Natural killer cell treated with Interleukin-12 subunit alpha and Interleukin-12 subunit beta and Interleukin-15 and Interleukin-18, amount 100 ng/mL, for 72 hours (primary cell): ENCODE measurements around the gene MMP27. TPM values are rescaled to one million over a fixed set of nuclear protein-coding genes. Genes with fewer than 3 reads are reported as not detected.

Experiments used
- ATAC-seq, 2 donors: fragments of 150-1000 bp; cut with Tn5 transposase in 1 of 2; sonication (Bioruptor Pico), chemical (Tn5 transposase) in 1 of 2; 2 replicates each; pipeline ENCODE4 v1.10.0; 2021
- DNase-seq: peaks from one replicate; pipeline ENCODE4 v3.0.0; 2022; ENCODE audit warnings: low spot score
- H3K27ac Mint-ChIP-seq, 2 donors: 1 replicate in 1 of 2; 2 replicates in 1 of 2; pipeline ENCODE4 v1.8.0; 2022; ENCODE audit warnings: mixed read lengths in 2 of 2, mild to moderate bottlenecking in 1 of 2, moderate library complexity in 1 of 2
- H3K27me3 Mint-ChIP-seq, 2 donors: 1 replicate in 1 of 2; 2 replicates in 1 of 2; pipeline ENCODE4 v1.8.0; 2022; ENCODE audit warnings: mixed read lengths in 2 of 2
- H3K36me3 Mint-ChIP-seq: one replicate; pipeline ENCODE4 v1.8.0; 2022; ENCODE audit warnings: mixed read lengths
- H3K4me1 Mint-ChIP-seq, 2 donors: 1 replicate in 1 of 2; 2 replicates in 1 of 2; pipeline ENCODE4 v1.8.0; 2022; ENCODE audit warnings: low read depth in 2 of 2, mixed read lengths in 2 of 2, mild to moderate bottlenecking in 1 of 2
- H3K4me3 Mint-ChIP-seq: one replicate; pipeline ENCODE4 v1.8.0; 2022; ENCODE audit warnings: mixed read lengths
- H3K9me3 Mint-ChIP-seq: 2 replicates; pipeline ENCODE4 v1.8.0; 2022; ENCODE audit warnings: mixed read lengths
- total RNA-seq, 2 donors: library from RNA; stranded (reverse); gene quantifications; one replicate each; pipeline ENCODE4 v1.2.3, GENCODE V29; 2022

Gene MMP27
- total RNA-seq, 2 donors from 2014 or later, result not detected

DNA sequence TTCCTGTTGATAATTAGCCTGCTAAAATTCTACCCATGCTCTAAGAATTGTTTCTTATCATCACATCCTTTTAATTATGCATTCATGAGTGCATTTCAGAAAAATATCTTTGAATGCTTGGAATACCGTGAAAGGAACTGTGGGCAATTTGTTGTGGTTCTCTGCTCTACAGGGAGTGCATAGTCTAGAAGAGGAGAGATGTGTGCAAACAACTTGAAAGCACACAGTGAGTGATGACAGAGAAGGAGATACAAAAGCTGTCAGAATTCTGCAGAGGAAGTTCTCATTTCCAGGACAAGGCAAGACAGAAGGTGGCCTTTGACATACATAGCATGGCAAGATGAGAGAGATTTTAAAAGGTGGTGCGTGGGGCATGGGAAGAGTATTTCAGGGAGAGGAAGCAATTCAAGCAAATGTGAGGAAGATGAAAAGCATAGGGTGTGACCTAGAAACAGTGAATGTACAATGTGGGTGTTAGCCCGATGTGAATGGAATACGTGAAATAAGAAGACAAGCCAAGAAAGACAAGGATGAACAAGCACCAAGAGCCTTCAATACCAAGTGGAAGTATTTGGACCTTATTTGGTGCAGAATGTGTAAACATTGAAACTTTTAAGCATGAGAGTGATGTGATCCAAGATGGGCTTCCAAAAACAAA, 14.2 kb upstream of the MMP27 start:
- peaks cover 8 to 9% of the 10 kb centered on the region in 2 donors for H3K27me3 Mint-ChIP-seq
- peaks cover 8% of the 10 kb centered on the region for H3K9me3 Mint-ChIP-seq
- H3K27ac Mint-ChIP-seq, result no peak overlapping the region
- no peak for DNase-seq
- H3K4me3 Mint-ChIP-seq, result no peak overlapping the region
- no peaks in the 10 kb centered on the region for H3K36me3 Mint-ChIP-seq
- no peak for ATAC-seq
- H3K4me1 Mint-ChIP-seq, result no peaks in the 10 kb centered on the region

DNA sequence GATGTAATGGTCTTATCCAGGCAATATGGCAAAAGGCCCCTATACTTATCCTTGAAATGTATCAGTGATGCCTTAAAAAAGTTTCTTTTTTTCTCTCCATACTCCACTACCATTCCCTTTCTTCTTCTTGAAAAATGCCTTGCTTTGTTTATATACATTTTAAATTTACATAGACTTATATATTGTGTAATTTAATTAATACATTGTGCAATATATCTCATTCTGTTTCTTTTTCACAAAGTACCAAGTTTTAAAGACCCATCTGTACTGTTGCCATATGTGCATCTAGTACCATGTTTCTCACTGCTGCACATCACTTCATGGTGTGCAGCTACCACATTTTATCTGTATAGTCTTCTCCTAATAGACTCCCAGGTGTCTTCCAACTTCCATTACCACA, 11.7 kb upstream of the MMP27 start:
- H3K4me1 Mint-ChIP-seq, result no peaks in the 10 kb centered on the region
- H3K4me3 Mint-ChIP-seq, result no peak overlapping the region
- ATAC-seq (no peak), DNase-seq (no peak)
- H3K27me3 Mint-ChIP-seq, result peaks cover 12 to 18% of the 10 kb centered on the region in 2 donors
- no peak overlapping the region for H3K27ac Mint-ChIP-seq
- no peaks in the 10 kb centered on the region for H3K36me3 Mint-ChIP-seq
- H3K9me3 Mint-ChIP-seq, result peaks cover 8% of the 10 kb centered on the region

GRCh38 chr11:102716527-102716926, 11.0 kb upstream of the MMP27 start:
- ATAC-seq, result no peak
- Mint-ChIP-seq H3K9me3 (peaks cover 6% of the 10 kb centered on the region), H3K36me3 (no peaks in the 10 kb centered on the region), H3K4me1 (no peaks in the 10 kb centered on the region), H3K4me3 (no peak overlapping the region), H3K27me3 (peaks cover 13 to 20% of the 10 kb centered on the region in 2 donors), H3K27ac (no peak overlapping the region)
- no peak for DNase-seq

DNA sequence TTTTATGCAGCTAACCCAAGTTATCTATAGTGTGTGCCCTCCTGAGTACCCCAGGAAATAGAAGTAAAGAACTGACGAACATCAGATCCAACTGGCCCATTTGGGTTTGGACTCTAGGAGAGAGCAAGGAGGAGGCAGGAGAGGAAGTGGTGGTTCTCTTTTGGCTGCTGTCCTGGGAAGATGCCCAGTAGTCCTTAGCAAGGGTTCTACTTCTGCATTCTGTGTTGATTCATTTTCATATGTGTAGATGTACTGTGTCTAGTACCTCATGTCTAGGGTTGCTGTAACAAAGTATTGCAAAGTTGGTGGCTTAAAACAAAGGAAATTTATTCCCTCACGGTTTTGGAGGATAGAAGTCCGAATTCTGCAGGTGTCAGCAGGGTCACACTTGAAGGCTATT, 6.6 kb upstream of the MMP27 start:
- H3K4me1 Mint-ChIP-seq, result no peaks in the 10 kb centered on the region
- no peak overlapping the region for H3K4me3 Mint-ChIP-seq
- H3K9me3 Mint-ChIP-seq, result no peaks in the 10 kb centered on the region
- H3K27me3 Mint-ChIP-seq, result peaks cover 13 to 41% of the 10 kb centered on the region in 2 donors
- no peak overlapping the region for H3K27ac Mint-ChIP-seq
- no peaks in the 10 kb centered on the region for H3K36me3 Mint-ChIP-seq
- DNase-seq (no peak), ATAC-seq (no peak)

DNA sequence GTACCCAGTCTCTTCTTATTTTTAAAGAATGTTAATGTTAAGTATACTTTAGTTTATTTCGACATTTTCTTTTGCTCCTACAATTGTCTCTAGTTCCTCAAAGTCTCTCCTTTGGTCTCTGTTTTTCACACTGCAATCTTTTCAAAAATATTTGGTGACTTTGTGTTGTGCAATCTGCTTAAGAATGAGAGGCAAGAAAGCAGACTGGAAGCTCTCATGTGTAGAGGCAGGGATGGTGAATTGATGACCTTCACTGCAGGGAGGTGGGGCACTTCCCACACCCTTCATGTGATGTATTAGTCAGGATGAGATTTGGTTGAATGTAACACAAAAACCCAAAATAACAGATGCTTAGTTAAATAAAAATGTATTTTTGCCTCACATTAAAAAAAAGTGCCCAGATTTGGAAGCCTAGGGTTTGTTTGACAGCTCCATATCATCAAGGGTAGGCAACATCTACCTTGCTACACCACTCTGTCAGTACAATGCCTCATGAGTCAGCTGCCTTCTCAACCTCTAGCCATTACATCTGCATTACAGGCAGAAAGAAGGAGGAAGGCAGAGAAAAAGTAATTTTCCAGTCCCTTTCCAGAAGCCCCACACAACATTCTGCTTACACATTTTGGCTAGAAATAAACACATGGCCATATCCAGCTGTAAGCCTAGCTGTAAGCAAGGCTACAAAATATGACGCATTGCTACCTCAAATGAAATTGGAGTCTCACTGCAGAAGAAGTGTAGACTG, 3.8 kb upstream of the MMP27 start:
- no peak overlapping the region for H3K27ac Mint-ChIP-seq
- H3K4me1 Mint-ChIP-seq, result no peaks in the 10 kb centered on the region
- no peak overlapping the region for H3K4me3 Mint-ChIP-seq
- peaks cover 10 to 47% of the 10 kb centered on the region in 2 donors for H3K27me3 Mint-ChIP-seq
- no peaks in the 10 kb centered on the region for H3K9me3 Mint-ChIP-seq
- ATAC-seq (no peak), DNase-seq (no peak)
- H3K36me3 Mint-ChIP-seq, result no peaks in the 10 kb centered on the region

- ATAC-seq, result no peak
- H3K9me3 Mint-ChIP-seq, result no peaks in the 10 kb centered on the region
- no peak overlapping the region for H3K4me3 Mint-ChIP-seq
- no peaks in the 10 kb centered on the region for H3K4me1 Mint-ChIP-seq
- no peaks in the 10 kb centered on the region for H3K36me3 Mint-ChIP-seq
- peaks cover 13 to 53% of the 10 kb centered on the region in 2 donors for H3K27me3 Mint-ChIP-seq
- no peak overlapping the region for H3K27ac Mint-ChIP-seq
- no peak for DNase-seq
These were observed 3.1 kb upstream of the MMP27 start for GRCh38 chr11:102708654-102709053.

DNA sequence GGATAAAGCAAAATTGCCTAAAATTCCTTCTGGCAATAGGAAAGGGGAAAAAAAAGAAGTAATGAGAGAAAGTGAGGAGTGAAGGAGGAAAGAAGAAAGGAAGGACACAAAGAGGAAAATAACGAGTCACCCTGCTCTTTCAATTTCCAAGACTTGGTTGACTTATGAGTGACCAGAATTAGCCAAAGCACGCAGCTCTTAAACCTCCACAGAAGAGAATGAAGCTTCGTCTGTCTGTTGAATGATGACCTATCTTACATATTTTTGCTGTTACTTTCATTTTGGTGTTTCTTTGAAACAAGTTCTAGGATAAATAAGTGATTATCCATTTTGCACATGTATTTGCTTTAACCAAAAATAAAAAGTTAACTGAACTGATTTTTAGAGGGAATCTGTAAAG, 728 bp downstream of the MMP27 start:
- no peaks in the 10 kb centered on the region for H3K9me3 Mint-ChIP-seq
- H3K27me3 Mint-ChIP-seq, result peaks cover 8 to 36% of the 10 kb centered on the region in 2 donors
- H3K4me1 Mint-ChIP-seq, result no peaks in the 10 kb centered on the region
- H3K27ac Mint-ChIP-seq, result no peak overlapping the region
- ATAC-seq (no peak), DNase-seq (no peak)
- no peaks in the 10 kb centered on the region for H3K36me3 Mint-ChIP-seq
- H3K4me3 Mint-ChIP-seq, result no peak overlapping the region

GRCh38 chr11:102703826-102704493, 1.6 kb downstream of the MMP27 start:
- H3K4me1 Mint-ChIP-seq, result no peaks in the 10 kb centered on the region
- H3K9me3 Mint-ChIP-seq, result no peaks in the 10 kb centered on the region
- H3K36me3 Mint-ChIP-seq, result no peaks in the 10 kb centered on the region
- H3K27me3 Mint-ChIP-seq, result peaks cover 8 to 34% of the 10 kb centered on the region in 2 donors
- no peak overlapping the region for H3K4me3 Mint-ChIP-seq
- no peak overlapping the region for H3K27ac Mint-ChIP-seq
- ATAC-seq, result no peak
- DNase-seq, result no peak

- no peaks in the 10 kb centered on the region for H3K9me3 Mint-ChIP-seq
- H3K4me1 Mint-ChIP-seq, result no peaks in the 10 kb centered on the region
- H3K36me3 Mint-ChIP-seq, result no peaks in the 10 kb centered on the region
- peaks cover 6 to 28% of the 10 kb centered on the region in 2 donors for H3K27me3 Mint-ChIP-seq
- DNase-seq (no peak), ATAC-seq (no peak)
- no peak overlapping the region for H3K4me3 Mint-ChIP-seq
- H3K27ac Mint-ChIP-seq, result no peak overlapping the region
These were observed 10.4 kb downstream of the MMP27 start for GRCh38 chr11:102695201-102695600.

DNA sequence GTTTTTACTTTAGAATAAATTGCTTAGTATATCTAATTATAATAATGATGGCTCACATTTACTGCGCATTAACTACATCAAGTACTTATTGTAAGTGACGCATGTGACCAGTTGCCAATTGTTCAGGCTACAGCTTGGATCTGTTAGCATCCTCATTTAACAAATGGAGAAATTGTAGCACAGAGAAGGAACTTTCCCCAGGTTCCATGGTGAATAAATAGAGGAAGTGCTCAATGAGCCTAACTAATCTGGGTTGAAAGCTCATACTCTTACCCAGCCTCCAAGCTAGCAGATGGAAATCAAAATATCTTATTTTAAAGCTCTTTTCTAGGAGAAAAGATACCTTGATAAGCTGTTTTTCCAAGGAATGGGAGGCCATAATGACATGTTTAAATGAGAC, 19.8 kb downstream of the MMP27 start:
- Mint-ChIP-seq H3K4me1 (no peaks in the 10 kb centered on the region), H3K9me3 (no peaks in the 10 kb centered on the region), H3K4me3 (no peak overlapping the region), H3K36me3 (no peaks in the 10 kb centered on the region), H3K27me3 (peaks cover 3 to 21% of the 10 kb centered on the region in 2 donors), H3K27ac (no peak overlapping the region)
- DNase-seq (no peak), ATAC-seq (no peak)

DNA sequence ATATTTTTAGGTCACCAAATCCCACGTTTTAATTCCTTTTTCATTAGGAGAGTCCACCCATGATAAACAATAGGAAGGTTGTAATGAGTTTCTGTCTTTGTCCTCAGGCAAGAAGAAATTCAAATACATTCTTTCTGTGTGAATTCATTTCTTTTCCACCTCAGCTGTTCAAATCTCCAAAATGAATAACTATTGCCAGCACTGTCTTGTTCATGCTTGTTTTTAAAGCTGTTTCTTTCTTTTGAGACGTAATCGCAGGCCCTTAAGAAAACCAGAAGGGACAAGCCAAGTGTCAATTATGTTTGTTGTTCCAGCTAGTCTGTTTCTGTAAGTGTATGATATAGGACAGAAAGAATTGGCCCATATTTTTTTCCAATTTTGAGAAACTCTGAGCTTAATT, 20.2 kb downstream of the MMP27 start:
- Mint-ChIP-seq H3K27me3 (peaks cover 3 to 20% of the 10 kb centered on the region in 2 donors), H3K36me3 (no peaks in the 10 kb centered on the region), H3K4me1 (no peaks in the 10 kb centered on the region), H3K27ac (no peak overlapping the region), H3K9me3 (no peaks in the 10 kb centered on the region), H3K4me3 (no peak overlapping the region)
- DNase-seq, result no peak
- no peak for ATAC-seq

DNA sequence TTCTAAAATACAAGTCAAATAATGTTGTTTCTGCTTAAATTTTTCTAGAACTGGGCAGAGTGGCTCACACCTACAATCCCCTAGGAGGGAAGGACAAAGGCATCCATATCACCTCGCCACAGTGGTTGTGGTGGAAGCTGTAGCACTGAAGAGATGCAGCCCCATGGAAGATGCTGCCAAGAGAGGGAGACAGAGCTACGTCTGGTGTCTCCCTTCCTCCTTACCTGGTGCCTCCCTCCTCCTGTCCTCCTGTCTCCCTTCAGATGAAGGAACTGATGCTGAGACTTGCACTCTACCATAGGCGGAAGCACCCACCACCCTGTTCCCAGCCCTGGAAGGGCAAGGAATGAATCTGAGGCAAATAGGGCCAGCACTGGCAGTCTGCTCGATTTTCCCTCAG, 22.3 kb downstream of the MMP27 start:
- no peak overlapping the region for H3K27ac Mint-ChIP-seq
- ATAC-seq (no peak), DNase-seq (no peak)
- no peaks in the 10 kb centered on the region for H3K9me3 Mint-ChIP-seq
- no peaks in the 10 kb centered on the region for H3K4me1 Mint-ChIP-seq
- H3K4me3 Mint-ChIP-seq, result no peak overlapping the region
- H3K27me3 Mint-ChIP-seq, result peaks cover 5 to 26% of the 10 kb centered on the region in 2 donors
- H3K36me3 Mint-ChIP-seq, result no peaks in the 10 kb centered on the region

- Mint-ChIP-seq H3K9me3 (no peaks in the 10 kb centered on the region), H3K36me3 (no peaks in the 10 kb centered on the region), H3K27ac (no peak overlapping the region), H3K27me3 (peaks cover 5 to 26% of the 10 kb centered on the region in 2 donors), H3K4me3 (no peak overlapping the region), H3K4me1 (no peaks in the 10 kb centered on the region)
- ATAC-seq, result no peak
- no peak for DNase-seq
These were observed 24.6 kb downstream of the MMP27 start for GRCh38 chr11:102680945-102681344.

- Mint-ChIP-seq H3K36me3 (no peaks in the 10 kb centered on the region), H3K4me3 (no peak overlapping the region), H3K9me3 (no peaks in the 10 kb centered on the region), H3K27me3 (peaks cover 5 to 19% of the 10 kb centered on the region in 2 donors), H3K27ac (no peak overlapping the region), H3K4me1 (no peaks in the 10 kb centered on the region)
- ATAC-seq, result no peak
- no peak for DNase-seq
These were observed 27.5 kb downstream of the MMP27 start for GRCh38 chr11:102678022-102678421.
